Hippocampal formation (tissue), 2 donors: ENCODE results near the gene C2orf81.

ENCODE experiments used
- DNase-seq, 2 donors: peaks; one replicate each; lab custom pipeline; 2025; lab: John Stamatoyannopoulos, UW

Gene C2orf81

DNA sequence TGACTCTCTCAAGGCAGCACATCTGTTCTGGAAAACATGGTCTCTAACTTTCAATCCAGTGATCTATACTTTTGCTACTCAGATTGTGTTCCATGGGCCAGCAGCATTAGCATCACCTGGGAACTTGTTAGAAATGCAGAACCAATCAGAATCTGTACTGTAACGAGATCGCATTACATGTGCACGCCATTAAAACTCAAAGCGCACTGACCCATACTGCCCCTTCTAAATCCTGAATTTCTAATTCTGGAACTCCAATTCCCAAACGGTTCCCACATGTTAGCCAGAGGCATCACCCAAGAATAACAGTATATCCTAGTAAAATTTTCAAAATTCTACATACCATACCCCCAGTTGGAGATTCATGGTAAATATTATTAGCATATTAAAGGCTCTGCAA lies 30.8 kb downstream of the C2orf81 start:
- DNase-seq = no peak

DNA sequence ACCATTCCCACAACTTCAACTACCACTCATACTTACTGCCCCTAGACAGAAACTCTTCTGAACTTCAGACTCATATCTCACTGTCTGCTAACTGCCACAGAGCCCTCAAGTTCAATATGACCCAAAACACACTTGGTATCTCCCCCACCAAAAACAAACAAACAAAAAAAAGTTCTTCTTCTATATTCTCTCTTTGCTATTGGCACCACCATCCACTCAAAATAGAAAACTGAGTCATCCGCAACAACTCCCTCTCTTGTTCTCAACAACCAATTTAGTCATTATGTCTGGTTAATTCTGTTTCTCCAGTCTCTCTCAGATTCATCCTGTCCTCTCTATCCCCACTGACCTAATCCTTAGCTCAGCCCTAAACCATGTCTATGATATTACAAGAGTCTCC lies 34.1 kb downstream of the C2orf81 start:
- peak in 1 of 2 donors; percentile 36 for DNase-seq

DNA sequence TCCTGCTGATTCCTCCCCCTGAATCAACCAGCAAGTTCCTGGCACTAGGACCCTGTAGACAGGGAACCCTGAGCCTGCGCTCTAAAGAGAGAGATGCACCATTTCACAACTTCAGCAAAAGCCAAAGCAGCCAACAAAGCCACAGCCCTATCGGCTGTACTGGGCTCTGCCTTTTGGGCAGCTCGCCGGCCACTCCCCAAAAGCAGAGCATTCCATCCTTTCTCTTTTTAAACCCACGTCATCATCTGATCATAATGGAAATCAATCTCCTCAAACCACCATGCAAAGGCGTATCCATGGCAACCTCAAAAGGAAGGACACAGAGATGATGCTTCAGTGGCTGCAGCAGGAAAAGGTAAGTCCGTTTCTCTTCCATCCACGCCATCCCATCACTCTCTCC lies 36.0 kb downstream of the C2orf81 start:
- peak; percentile 55 to 71 for DNase-seq

DNA sequence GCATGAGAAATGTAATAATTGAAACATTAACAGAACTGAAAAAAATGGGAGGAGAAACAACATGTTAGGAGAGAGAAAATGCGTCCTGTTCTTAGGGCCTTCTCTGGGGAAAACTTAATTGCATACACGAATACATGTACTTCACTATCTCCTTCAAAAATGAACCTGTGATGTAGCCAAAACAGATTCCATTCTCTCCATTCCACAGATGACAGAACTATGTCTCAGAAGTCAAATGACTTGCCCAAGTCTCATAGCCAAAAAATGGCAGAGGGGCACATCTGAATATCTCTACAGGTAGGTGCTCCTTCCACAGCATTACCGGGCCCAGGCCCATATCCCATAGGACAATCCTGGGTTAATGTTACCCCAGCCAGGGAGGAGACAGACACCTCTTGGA lies 37.4 kb downstream of the C2orf81 start:
- DNase-seq = no peak

- no peak for DNase-seq
Observed at GRCh38 chr2:74383254-74383653, 38.2 kb downstream of the C2orf81 start.

- DNase-seq = no peak
Observed at GRCh38 chr2:74381751-74382150, 39.7 kb downstream of the C2orf81 start.

DNA sequence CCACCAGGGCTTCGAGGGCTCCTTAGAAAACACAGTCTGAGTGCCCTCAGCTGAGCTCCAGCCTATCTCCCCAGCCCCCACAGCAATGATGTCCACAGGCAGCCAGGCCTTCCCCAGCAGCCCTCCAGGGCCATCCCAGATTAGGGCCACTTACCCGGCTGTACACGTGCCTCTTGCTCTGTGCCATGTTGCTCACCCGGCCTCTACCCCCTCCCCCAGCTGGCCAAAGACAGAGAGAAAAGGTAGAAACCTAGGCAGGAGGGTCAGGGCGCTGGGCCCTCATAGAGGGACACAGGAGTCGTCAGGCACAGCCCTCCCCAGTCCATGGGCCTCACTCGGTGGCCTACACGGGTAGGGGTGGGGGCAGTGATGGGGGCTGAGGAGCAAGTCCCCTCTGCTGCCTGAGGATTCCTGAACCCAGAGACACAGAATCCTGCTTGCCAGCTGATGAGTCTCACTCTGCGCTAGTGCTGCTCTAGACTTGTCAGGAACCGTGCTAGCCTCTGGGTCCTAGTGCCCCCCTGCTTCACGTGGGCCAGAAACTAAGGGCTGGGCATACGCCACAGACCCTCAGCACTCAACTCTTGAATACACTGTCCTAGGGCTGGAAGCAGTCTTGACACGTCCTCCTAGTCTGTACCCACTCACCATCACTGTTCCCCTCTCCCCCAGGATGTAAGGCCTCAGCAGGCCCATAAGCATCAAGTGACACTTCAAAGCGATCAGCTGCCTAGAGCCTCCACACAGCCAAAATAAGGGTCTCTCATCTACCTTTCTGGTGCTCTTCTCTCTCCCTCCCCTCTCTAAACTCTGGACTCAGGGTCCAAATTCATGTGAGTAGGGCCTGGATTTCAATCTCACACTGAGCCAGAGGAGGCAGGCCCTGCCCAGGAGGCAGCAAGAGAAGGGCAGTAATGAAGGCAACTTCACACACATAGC lies 41.3 kb downstream of the C2orf81 start, which contains the start of gene DCTN1:
Gene DCTN1, minus strand, starts transcription at position 461 of the 939 bp plus-strand sequence. Its CDS starts 274 bp downstream, at position 187.
- DNase-seq = peak; percentile 55 to 72

DNA sequence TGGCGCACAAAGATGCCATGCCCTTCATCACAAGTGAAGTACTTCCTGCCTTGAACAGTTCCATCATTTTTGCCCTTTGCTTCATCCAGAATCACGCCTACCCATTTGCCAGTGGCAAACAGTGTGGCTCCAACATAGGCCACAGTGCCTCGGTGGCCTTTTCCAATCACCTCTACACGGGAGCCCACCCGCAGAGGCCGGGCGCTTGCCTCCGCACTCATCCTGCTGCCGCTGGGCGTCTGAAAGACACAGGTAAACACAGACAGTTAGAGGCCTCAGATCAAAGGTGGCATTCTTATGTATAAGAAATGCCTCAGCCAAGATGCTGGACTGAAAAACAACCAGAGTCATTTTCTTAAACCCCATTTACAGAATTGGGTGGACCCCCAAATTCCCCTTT lies 43.4 kb downstream of the C2orf81 start:
- DNase-seq = no peak

- no peak for DNase-seq
Observed at GRCh38 chr2:74375838-74376237, 45.6 kb downstream of the C2orf81 start.

- DNase-seq = peak; percentile 91 to 96
Observed at GRCh38 chr2:74374509-74375205, 46.8 kb downstream of the C2orf81 start.

GRCh38 chr2:74373985-74374384 lies 47.4 kb downstream of the C2orf81 start:
- DNase-seq = no peak

GRCh38 chr2:74373221-74373676 lies 48.2 kb downstream of the C2orf81 start:
- no peak for DNase-seq

DNA sequence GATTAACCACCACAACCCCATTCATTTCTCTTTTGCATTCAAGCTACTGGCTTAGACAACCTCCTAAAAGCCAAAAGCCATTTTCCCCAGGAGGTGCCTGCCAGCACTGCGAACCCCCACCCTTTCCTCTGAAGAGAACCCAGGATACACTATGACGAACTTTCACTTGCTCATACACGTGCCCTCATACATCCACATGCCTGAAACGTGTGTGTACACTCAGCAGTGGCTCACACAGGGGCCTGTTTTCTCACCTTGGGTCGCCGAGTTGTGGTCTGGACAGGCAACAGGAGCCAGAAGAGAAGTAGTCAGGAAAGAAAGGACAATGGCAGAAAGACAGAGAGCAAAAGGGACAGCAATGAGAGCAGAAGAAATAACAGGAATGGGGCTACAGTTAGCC lies 48.7 kb downstream of the C2orf81 start:
- DNase-seq = no peak

GRCh38 chr2:74371421-74371820 lies 50.0 kb downstream of the C2orf81 start:
- DNase-seq = no peak

GRCh38 chr2:74369976-74370375 lies 51.4 kb downstream of the C2orf81 start:
- DNase-seq = no peak

- no peak for DNase-seq
Observed at GRCh38 chr2:74368499-74368898, 52.9 kb downstream of the C2orf81 start.

- no peak for DNase-seq
Observed at GRCh38 chr2:74367789-74368188, 53.6 kb downstream of the C2orf81 start.

DNA sequence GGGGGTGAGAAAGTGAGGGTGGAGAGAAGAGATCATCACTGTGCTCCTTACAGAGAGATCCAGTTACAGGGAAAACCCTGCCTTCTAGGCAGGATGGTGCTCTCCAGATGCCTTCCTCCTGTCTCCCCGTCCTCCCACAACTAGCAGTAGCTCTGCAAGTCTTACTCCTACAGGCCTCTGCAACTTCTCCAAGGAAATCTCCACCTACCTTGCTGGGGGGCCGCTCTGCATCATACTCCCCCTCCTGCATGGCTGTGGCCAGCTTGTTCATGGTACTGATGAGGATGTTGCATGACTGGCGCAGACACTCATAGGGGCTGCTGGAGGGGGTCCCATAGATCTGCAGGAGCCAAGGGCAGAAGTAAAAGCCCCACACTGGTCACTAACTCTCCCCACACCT lies 55.4 kb downstream of the C2orf81 start:
- no peak for DNase-seq

- peak in 1 of 2 donors; percentile 13 for DNase-seq
Observed at GRCh38 chr2:74364533-74365505, 56.6 kb downstream of the C2orf81 start.
